Measurements from ENCODE around the gene BIN2.
"Not testable (repeated sequence)": the region's sequence is repeated elsewhere in the genome, so short reads cannot be mapped to it uniquely, and the experiment has no call there.

The BIN2 gene

GRCh38 chr12:51281202-51281924 is 42.6 kb downstream of the BIN2 start:
- no peak for TF ChIP-seq CTCF (conservative IDR thresholded peaks at IDR 0.05)
- no peak overlapping the region for H3K27ac ChIP-seq

GRCh38 chr12:51275088-51275487 is 48.9 kb downstream of the BIN2 start:
- H3K27ac ChIP-seq: no peak overlapping the region
- TF ChIP-seq CTCF (conservative IDR thresholded peaks at IDR 0.05): no peak

- not testable (repeated sequence) for H3K27ac ChIP-seq
Measured at GRCh38 chr12:51272810-51273209, 51.2 kb downstream of the BIN2 start.

- TF ChIP-seq CTCF (conservative IDR thresholded peaks at IDR 0.05): no peak
- peak overlapping the region; percentile 78 for H3K27ac ChIP-seq
Measured at GRCh38 chr12:51270951-51271518, 52.9 kb downstream of the BIN2 start.

- no peak; the same call in 1 of the 2 replicates for TF ChIP-seq CTCF (conservative IDR thresholded peaks at IDR 0.05)
- peak within 1 kb of the TSS; percentile 78 for H3K27ac ChIP-seq
Measured at GRCh38 chr12:51270067-51270950, 53.7 kb downstream of the BIN2 start, which contains the start of gene SMAGP. TSS of gene SMAGP (minus strand) at chr12:51270415. CDS start at chr12:51269278, 1,137 bp downstream.

- H3K27ac ChIP-seq: peak overlapping the region; percentile 78
- TF ChIP-seq CTCF (conservative IDR thresholded peaks at IDR 0.05): peak; percentile 63
Measured at GRCh38 chr12:51269174-51270066, 54.6 kb downstream of the BIN2 start.

GRCh38 chr12:51265024-51265423 is 59.0 kb downstream of the BIN2 start:
- H3K27ac ChIP-seq: no peak overlapping the region
- no peak for TF ChIP-seq CTCF (conservative IDR thresholded peaks at IDR 0.05)

Data from VCaP (cell line).